ENCODE data around the gene HABP4.
A peak's percentile ranks its signal among the peaks of the same experiment; 100 is the strongest.

The HABP4 gene

GRCh38 chr9:96417661-96418082, 32.3 kb upstream of the HABP4 start:
- Histone ChIP-seq H3K4me2 (ENCODE audit: low read length) (peak overlapping the region; percentile 81), H4K20me1 (ENCODE audit: insufficient read depth, low read length) (no peaks in the 10 kb centered on the region), H3F3A (ENCODE audit: insufficient read depth, low read length) (peaks cover 4% of the 10 kb centered on the region; the same call in 1 of the 2 replicates), H3K9ac (ENCODE audit: low read length) (peak overlapping the region; percentile 99), H3K4me3 (ENCODE audit: low read depth, low read length, poor library complexity, severe bottlenecking) (peak overlapping the region; percentile 95), H3K36me3 (ENCODE audit: insufficient read depth, low read length) (peaks cover 14% of the 10 kb centered on the region), H3K9me3 (ENCODE audit: low read length) (no peaks in the 10 kb centered on the region), H3K9me2 (ENCODE audit: low read depth, low read length) (no peaks in the 10 kb centered on the region), H3K4me1 (ENCODE audit: insufficient read depth, low read length, severe bottlenecking) (peaks cover 57% of the 10 kb centered on the region), H3K27me3 (ENCODE audit: insufficient read depth, low read length) (no peaks in the 10 kb centered on the region), H2AFZ (ENCODE audit: low read length) (no peak overlapping the region), H3K79me2 (ENCODE audit: insufficient read depth, low read length) (peaks cover 42% of the 10 kb centered on the region), H3K27ac (ENCODE audit: low read depth, low read length, poor library complexity, severe bottlenecking) (peak overlapping the region; percentile 94)
- TF ChIP-seq, protein P1, sequence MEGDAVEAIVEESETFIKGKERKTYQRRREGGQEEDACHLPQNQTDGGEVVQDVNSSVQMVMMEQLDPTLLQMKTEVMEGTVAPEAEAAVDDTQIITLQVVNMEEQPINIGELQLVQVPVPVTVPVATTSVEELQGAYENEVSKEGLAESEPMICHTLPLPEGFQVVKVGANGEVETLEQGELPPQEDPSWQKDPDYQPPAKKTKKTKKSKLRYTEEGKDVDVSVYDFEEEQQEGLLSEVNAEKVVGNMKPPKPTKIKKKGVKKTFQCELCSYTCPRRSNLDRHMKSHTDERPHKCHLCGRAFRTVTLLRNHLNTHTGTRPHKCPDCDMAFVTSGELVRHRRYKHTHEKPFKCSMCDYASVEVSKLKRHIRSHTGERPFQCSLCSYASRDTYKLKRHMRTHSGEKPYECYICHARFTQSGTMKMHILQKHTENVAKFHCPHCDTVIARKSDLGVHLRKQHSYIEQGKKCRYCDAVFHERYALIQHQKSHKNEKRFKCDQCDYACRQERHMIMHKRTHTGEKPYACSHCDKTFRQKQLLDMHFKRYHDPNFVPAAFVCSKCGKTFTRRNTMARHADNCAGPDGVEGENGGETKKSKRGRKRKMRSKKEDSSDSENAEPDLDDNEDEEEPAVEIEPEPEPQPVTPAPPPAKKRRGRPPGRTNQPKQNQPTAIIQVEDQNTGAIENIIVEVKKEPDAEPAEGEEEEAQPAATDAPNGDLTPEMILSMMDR (IDR thresholded peaks at IDR 0.05; ENCODE audit: low read length): no peak
- no peak for TF ChIP-seq EZH2 (IDR thresholded peaks at IDR 0.05; ENCODE audit: borderline replicate concordance, low read length)

- no peak within 1 kb of the TSS for H2AFZ ChIP-seq (ENCODE audit: low read length)
- H3K4me3 ChIP-seq (ENCODE audit: low read depth, low read length, poor library complexity, severe bottlenecking): peak within 1 kb of the TSS; percentile 95
- peaks cover 36% of the 10 kb centered on the region for H3K79me2 ChIP-seq (ENCODE audit: insufficient read depth, low read length)
These were observed 31.7 kb upstream of the HABP4 start, which contains the start of gene ZNF367 for GRCh38 chr9:96418083-96418919. Gene ZNF367, minus strand, starts transcription at chr9:96418370. Its CDS starts 338 bp downstream, at chr9:96418032.

DNA sequence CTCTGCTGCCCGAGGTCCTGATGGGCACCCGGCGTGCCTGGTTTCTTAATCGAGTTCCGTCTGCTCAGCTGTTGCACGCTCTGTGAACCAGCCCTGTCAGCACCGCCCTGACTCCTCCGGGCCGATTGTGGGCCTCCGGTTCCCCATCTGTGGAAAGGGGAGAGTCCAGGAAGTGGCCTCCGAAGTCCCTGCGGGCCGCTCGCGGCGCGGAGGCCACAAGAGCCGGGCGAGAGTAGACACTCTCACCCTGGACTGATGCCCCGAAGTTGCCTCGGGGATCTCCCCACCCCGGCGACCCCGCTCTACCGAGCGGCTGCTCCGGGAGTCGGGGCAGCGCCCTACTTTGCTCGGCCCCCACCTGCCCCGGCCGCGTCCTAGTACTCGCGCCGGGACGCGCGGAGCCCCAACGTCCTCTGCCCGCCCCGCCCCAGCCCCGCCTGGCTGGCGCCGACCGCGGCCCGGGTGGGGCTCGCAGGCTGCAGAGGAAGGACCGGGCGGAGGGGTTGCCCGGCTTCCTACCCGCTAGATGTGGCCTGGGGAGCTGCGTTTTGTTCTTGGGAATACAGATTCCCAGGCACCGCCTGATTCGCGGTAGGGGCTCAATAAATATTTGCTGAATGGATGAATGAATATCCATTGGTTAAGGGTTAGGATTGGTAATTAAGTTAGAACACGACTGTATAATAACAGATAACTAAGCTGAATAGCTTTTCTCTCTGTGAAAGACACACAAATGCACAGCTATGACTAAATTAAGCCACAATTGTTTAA, 30.9 kb upstream of the HABP4 start:
- peak overlapping the region; percentile 71 for H3K9ac ChIP-seq (ENCODE audit: low read length)
- peak overlapping the region; percentile 85 for H3K27ac ChIP-seq (ENCODE audit: low read depth, low read length, poor library complexity, severe bottlenecking)
- peak overlapping the region; percentile 69 for H3K4me2 ChIP-seq (ENCODE audit: low read length)
- no peaks in the 10 kb centered on the region for H4K20me1 ChIP-seq (ENCODE audit: insufficient read depth, low read length)
- no peaks in the 10 kb centered on the region for H3K27me3 ChIP-seq (ENCODE audit: insufficient read depth, low read length)
- peaks cover 14% of the 10 kb centered on the region for H3K36me3 ChIP-seq (ENCODE audit: insufficient read depth, low read length)
- peaks cover 1% of the 10 kb centered on the region; the same call in 1 of the 2 replicates for H3F3A ChIP-seq (ENCODE audit: insufficient read depth, low read length)
- H3K9me3 ChIP-seq (ENCODE audit: low read length): no peaks in the 10 kb centered on the region
- H3K9me2 ChIP-seq (ENCODE audit: low read depth, low read length): no peaks in the 10 kb centered on the region
- peaks cover 42% of the 10 kb centered on the region for H3K4me1 ChIP-seq (ENCODE audit: insufficient read depth, low read length, severe bottlenecking)
- TF ChIP-seq, protein P1 (IDR thresholded peaks at IDR 0.05; ENCODE audit: low read length): no peak
- TF ChIP-seq EZH2 (IDR thresholded peaks at IDR 0.05; ENCODE audit: borderline replicate concordance, low read length): no peak
- peak overlapping the region; percentile 95 for H3K4me3 ChIP-seq (ENCODE audit: low read depth, low read length, poor library complexity, severe bottlenecking)
- H2AFZ ChIP-seq (ENCODE audit: low read length): peak overlapping the region; percentile 4; the same call in 1 of the 2 replicates
- H3K79me2 ChIP-seq (ENCODE audit: insufficient read depth, low read length): peaks cover 29% of the 10 kb centered on the region

More at GRCh38 chr9:96418083-96418919, 31.7 kb upstream of the HABP4 start, which contains the start of gene ZNF367:
- Histone ChIP-seq H3K9me2 (ENCODE audit: low read depth, low read length) (no peaks in the 10 kb centered on the region), H3F3A (ENCODE audit: insufficient read depth, low read length) (peaks cover 4% of the 10 kb centered on the region; the same call in 1 of the 2 replicates), H3K9ac (ENCODE audit: low read length) (peak within 1 kb of the TSS; percentile 99), H3K4me2 (ENCODE audit: low read length) (peak within 1 kb of the TSS; percentile 97), H3K4me1 (ENCODE audit: insufficient read depth, low read length, severe bottlenecking) (peaks cover 50% of the 10 kb centered on the region), H3K9me3 (ENCODE audit: low read length) (no peaks in the 10 kb centered on the region), H4K20me1 (ENCODE audit: insufficient read depth, low read length) (no peaks in the 10 kb centered on the region), H3K27me3 (ENCODE audit: insufficient read depth, low read length) (no peaks in the 10 kb centered on the region), H3K36me3 (ENCODE audit: insufficient read depth, low read length) (peaks cover 14% of the 10 kb centered on the region), H3K27ac (ENCODE audit: low read depth, low read length, poor library complexity, severe bottlenecking) (peak within 1 kb of the TSS; percentile 94)
- TF ChIP-seq EZH2 (IDR thresholded peaks at IDR 0.05; ENCODE audit: borderline replicate concordance, low read length): no peak
- TF ChIP-seq, protein P1 (IDR thresholded peaks at IDR 0.05; ENCODE audit: low read length): no peak
